MCF 10A (cell line): Measurements from ENCODE around the gene KCNIP3. TPM values are rescaled to one million over a fixed set of nuclear protein-coding genes. Genes with fewer than 3 reads are reported as not detected.

Source experiments
- BruUV-seq: library from RNA; stranded (reverse); fragments of 400-500 nt; replicated peaks from 2 replicates; lab custom pipeline; 2021; lab: Mats Ljungman, UMichigan
- CTCF ChIA-PET: fragments of 300-600 bp; sonication (Branson Sonifier 250); formaldehyde crosslinking; extraction: SDS; loops from one replicate; lab custom pipeline; 2021; ENCODE audit warnings: antibody characterized with exemption, inconsistent platforms; lab: Yijun Ruan, JAX
- POLR2A ChIA-PET: fragments of 300-600, 350-650 bp; sonication (Branson Sonifier 250); formaldehyde crosslinking; extraction: SDS; loops from one replicate; lab custom pipeline; 2020; ENCODE audit warnings: antibody characterized with exemption, inconsistent platforms; lab: Yijun Ruan, JAX
- DNase-seq: peaks from one replicate; pipeline ENCODE4 v3.0.0-alpha.2; 2018; ENCODE audit not compliant: unreplicated experiment
- H3K27ac Mint-ChIP-seq: one replicate; pipeline ENCODE4 v1.8.0; 2022; ENCODE audit warnings: mild to moderate bottlenecking, low read depth, mixed read lengths; ENCODE audit not compliant: unreplicated experiment
- H3K27me3 Mint-ChIP-seq: one replicate; pipeline ENCODE4 v1.8.0; 2022; ENCODE audit warnings: mixed read lengths; ENCODE audit not compliant: insufficient read depth, unreplicated experiment
- H3K36me3 Mint-ChIP-seq: one replicate; pipeline ENCODE4 v1.8.0; 2022; ENCODE audit warnings: mild to moderate bottlenecking, moderate library complexity, mixed read lengths; ENCODE audit not compliant: insufficient read depth, unreplicated experiment
- H3K4me1 Mint-ChIP-seq: one replicate; pipeline ENCODE4 v1.8.0; 2022; ENCODE audit warnings: mixed read lengths; ENCODE audit not compliant: insufficient read depth, unreplicated experiment
- H3K4me3 Mint-ChIP-seq: one replicate; pipeline ENCODE4 v1.8.0; 2022; ENCODE audit warnings: mild to moderate bottlenecking, moderate library complexity, mixed read lengths; ENCODE audit not compliant: unreplicated experiment
- H3K9me3 Mint-ChIP-seq: one replicate; pipeline ENCODE4 v1.8.0; 2022; ENCODE audit warnings: mixed read lengths; ENCODE audit not compliant: unreplicated experiment
- intact Hi-C: fragments of 100-400 bp; cut with micrococcal nuclease; formaldehyde crosslinking; loops from 2 replicates; pipeline ENCODE4 v1.14.1; 2022
- total RNA-seq: library from RNA; stranded (reverse); gene quantifications from 2 replicates; pipeline ENCODE4 v1.2.3, GENCODE V29; 2022
- TF ChIP-seq, protein P1 (sequence below): fragments of 200-600 bp; IDR thresholded peaks from one replicate; pipeline ENCODE4 v1.8.0; 2022; ENCODE audit warnings: antibody characterized with exemption, mild to moderate bottlenecking; ENCODE audit not compliant: unreplicated experiment

The KCNIP3 gene
- total RNA-seq, 1 experiment from 2014 or later = 15.6 TPM

DNA sequence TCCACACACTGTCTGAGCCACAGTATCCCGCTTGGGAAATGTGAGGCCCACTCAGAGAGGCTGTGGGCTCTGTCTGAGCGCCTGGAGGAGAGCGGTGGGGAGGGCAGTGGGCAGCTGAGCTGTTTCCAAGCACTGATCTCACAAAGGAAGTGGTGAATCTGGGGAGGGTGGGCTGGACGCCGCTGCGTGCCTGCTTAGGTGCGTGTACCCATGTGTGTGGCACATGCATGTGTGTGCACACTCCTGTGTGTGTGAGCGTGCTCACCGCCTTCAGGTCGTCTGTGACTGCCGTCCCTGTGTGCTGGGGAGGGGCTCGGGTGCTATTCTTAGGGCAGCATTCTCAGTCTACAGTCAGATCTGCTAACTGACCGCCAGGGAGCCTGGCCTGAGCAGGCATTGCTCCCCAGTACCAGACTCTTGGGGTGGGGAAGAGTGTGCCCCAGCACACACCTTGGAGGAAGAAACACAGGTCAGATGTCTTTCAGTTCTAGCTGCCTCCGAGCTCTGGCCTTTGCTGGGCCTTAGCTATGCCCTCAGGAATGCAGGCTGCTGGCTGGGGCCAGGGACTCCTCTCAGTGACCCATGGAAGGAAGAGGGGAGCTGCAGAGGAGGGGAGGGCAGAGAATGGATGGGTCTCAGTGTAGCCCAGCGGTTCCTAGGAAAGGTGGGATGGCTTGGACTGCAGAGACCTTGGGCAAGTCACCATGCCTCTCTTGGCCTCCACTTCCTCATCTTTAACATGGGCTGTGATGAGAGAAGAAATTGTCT, 31.4 kb downstream of the KCNIP3 start:
- no peak overlapping the region for H3K4me3 Mint-ChIP-seq
- intact Hi-C loops = no loop called here
- no TSS peak for BruUV-seq
- no peak for DNase-seq
- H3K36me3 Mint-ChIP-seq = no peaks in the 10 kb centered on the region
- H3K27me3 Mint-ChIP-seq = no peaks in the 10 kb centered on the region
- no peaks in the 10 kb centered on the region for H3K9me3 Mint-ChIP-seq
- ChIA-PET POLR2A (interaction anchor here (1.0 kb wide), 1 partner anchor 12 kb away, joined by 3 read pairs; no protein-coding TSS in a partner anchor), CTCF (interaction anchor here (0.6 to 4.3 kb wide), 6 partner anchors 11 to 62 kb away, joined by 3 to 40 read pairs (median 4); no protein-coding TSS in a partner anchor)
- TF ChIP-seq, protein P1, sequence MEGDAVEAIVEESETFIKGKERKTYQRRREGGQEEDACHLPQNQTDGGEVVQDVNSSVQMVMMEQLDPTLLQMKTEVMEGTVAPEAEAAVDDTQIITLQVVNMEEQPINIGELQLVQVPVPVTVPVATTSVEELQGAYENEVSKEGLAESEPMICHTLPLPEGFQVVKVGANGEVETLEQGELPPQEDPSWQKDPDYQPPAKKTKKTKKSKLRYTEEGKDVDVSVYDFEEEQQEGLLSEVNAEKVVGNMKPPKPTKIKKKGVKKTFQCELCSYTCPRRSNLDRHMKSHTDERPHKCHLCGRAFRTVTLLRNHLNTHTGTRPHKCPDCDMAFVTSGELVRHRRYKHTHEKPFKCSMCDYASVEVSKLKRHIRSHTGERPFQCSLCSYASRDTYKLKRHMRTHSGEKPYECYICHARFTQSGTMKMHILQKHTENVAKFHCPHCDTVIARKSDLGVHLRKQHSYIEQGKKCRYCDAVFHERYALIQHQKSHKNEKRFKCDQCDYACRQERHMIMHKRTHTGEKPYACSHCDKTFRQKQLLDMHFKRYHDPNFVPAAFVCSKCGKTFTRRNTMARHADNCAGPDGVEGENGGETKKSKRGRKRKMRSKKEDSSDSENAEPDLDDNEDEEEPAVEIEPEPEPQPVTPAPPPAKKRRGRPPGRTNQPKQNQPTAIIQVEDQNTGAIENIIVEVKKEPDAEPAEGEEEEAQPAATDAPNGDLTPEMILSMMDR = no peak
- peaks cover 16% of the 10 kb centered on the region for H3K4me1 Mint-ChIP-seq
- no peak overlapping the region for H3K27ac Mint-ChIP-seq

DNA sequence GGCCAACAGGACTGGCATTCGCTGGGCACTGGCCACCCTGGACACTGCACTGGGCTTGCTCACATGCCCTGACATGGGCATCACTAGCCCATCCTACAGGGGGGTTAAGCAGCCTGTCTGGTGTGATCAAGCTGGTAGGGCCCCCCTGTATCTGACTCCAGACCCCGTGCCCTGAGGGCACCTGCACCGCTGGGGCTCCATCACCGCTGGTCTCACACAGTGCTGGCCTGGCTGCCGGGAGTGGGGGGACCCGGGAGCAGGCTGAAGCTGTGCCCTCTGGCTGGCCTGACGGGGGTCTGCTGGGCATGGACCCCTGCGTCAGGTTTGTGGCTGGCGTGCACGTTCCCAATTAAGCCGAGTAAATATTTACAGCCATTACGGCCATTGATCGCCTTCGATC, 32.3 kb downstream of the KCNIP3 start:
- no TSS peak for BruUV-seq
- POLR2A ChIA-PET = interaction anchor here (1.0 kb wide), 1 partner anchor 20 kb away, joined by 3 read pairs; no protein-coding TSS in a partner anchor
- TF ChIP-seq, protein P1 = no peak
- Mint-ChIP-seq H3K27me3 (no peaks in the 10 kb centered on the region), H3K27ac (no peak overlapping the region), H3K9me3 (no peaks in the 10 kb centered on the region), H3K4me3 (no peak overlapping the region), H3K36me3 (no peaks in the 10 kb centered on the region), H3K4me1 (peaks cover 24% of the 10 kb centered on the region)
- intact Hi-C loops = no loop called here
- CTCF ChIA-PET = interaction anchor here (0.6 to 4.3 kb wide), 6 partner anchors 16 to 129 kb away, joined by 3 to 40 read pairs (median 5); no protein-coding TSS in a partner anchor
- no peak for DNase-seq

DNA sequence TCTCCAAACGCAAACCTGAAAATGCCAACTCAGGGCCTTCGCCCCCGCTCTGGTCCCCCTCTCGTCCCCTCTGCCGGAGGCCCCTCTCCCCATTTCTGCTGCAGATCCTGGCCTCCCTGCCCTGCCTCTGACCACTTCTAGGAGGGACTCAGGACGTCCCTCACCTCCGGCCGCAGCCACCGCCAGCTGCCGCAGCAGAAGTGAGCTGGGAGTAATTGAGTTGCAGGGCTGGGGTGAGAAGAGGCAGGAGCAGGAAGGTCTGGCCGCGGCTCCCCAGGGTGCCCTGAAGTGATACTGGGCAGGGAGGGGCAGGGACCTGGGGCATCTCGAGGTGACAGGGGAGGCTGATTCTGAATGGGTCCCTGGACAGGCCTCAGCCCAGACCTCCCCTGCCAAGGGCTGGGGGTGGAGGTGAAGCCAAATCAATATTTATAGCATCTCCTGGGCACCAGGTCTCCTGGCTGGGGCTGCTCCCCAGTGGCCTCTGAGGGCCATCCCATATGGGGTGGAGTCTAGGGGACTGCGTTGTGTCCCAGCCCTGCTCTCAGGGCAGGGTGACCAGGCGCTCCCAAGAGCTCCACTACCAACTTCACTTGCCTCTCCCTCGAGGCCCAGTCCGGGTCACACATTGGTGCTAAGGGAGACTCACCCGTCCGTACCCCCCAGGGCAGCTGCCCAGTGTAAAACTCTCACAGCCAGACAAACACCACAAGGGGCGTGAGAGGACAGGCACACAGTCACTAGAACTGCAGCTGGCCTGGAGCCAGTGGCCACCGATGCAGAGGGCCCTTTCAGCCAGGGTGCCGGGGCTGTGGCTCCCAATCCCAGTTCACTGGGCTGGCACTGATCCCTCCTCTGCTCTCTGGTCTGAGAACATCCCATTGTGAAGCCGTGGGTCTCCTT, 33.0 kb downstream of the KCNIP3 start:
- H3K9me3 Mint-ChIP-seq = no peaks in the 10 kb centered on the region
- H3K36me3 Mint-ChIP-seq = no peaks in the 10 kb centered on the region
- peak; percentile 43 for DNase-seq
- BruUV-seq = no TSS peak
- intact Hi-C loops = no loop called here
- H3K4me3 Mint-ChIP-seq = no peak overlapping the region
- POLR2A ChIA-PET = interaction anchor here (0.6 to 1.7 kb wide), 4 partner anchors 10 to 1313 kb away, joined by 3 to 9 read pairs (median 3); partner anchors contain the start of gene FER1L5
- H3K27ac Mint-ChIP-seq = peak overlapping the region; percentile 59
- H3K4me1 Mint-ChIP-seq = peaks cover 32% of the 10 kb centered on the region
- TF ChIP-seq, protein P1 = no peak
- no peaks in the 10 kb centered on the region for H3K27me3 Mint-ChIP-seq
- CTCF ChIA-PET = interaction anchor here (0.6 to 4.3 kb wide), 9 partner anchors 9 to 399 kb away, joined by 3 to 40 read pairs (median 6); no protein-coding TSS in a partner anchor
